Prostate gland (tissue), 2 donors: ENCODE measurements around the gene ADPRS. TPM values are rescaled to one million over a fixed set of nuclear protein-coding genes. Genes with fewer than 3 reads are reported as not detected.

Experiments
- DNase-seq: peaks from one replicate; pipeline ENCODE4 v3.0.0-alpha.2; 2019; ENCODE audit warnings: low spot score
- H3K27ac ChIP-seq, 2 donors: fragments of 200-600 bp; sonication (generic); 2 replicates each; pipeline ENCODE4 v1.5.1; 2017 to 2019
- H3K27me3 ChIP-seq: fragments of 200-600 bp; sonication (generic); replicated peaks from 2 replicates; pipeline ENCODE4 v1.5.1; 2019; ENCODE audit not compliant: insufficient read depth
- H3K36me3 ChIP-seq, 2 donors: fragments of 200-600 bp; sonication (generic); 1 replicate in 1 of 2; 2 replicates in 1 of 2; pipeline versions ENCODE4 v1.5.1 to v1.8.1; 2017 to 2019
- H3K4me1 ChIP-seq: fragments of 200-600 bp; sonication (generic); replicated peaks from 2 replicates; pipeline ENCODE4 v1.5.1; 2019
- H3K4me3 ChIP-seq, 2 donors: fragments of 200-600 bp; sonication (generic); 2 replicates each; pipeline ENCODE4 v1.5.1; 2017 to 2019
- H3K9me3 ChIP-seq: fragments of 200-600 bp; sonication (generic); 2 replicates; pipeline ENCODE4 v1.5.1; 2017
- POLR2A ChIP-seq: fragments of 450-650 bp; IDR thresholded peaks from one replicate; pipeline ENCODE4 v1.6.1; 2016; ENCODE audit warnings: antibody characterized with exemption, mild to moderate bottlenecking
- POLR2AphosphoS5 ChIP-seq: sonication (generic); formaldehyde crosslinking; IDR thresholded peaks from one replicate; pipeline ENCODE4 v1.6.1; 2017; ENCODE audit warnings: antibody characterized with exemption
- WGBS: methylation state at CpG from one replicate; pipeline ENCODE4 v1.1.5; 2018; 5-methylcytosine and 5-hydroxymethylcytosine counted together
- intact Hi-C: fragments of 100-400 bp; cut with DNase I; formaldehyde crosslinking; loops from one replicate; pipeline ENCODE4 v1.14.2; 2022
- total RNA-seq, 2 donors: library from RNA; depleted of rRNA; stranded (reverse); fragments of >200 nt; gene quantifications; one replicate each; pipeline ENCODE4 v1.1.0, GENCODE V29; 2016
- TF ChIP-seq, protein P1 (sequence below), 4 experiments: fragments of 200-600 bp in 2 of 4; fragments of 450-650 bp in 2 of 4; sonication (generic) in 2 of 4; IDR thresholded peaks; 1 replicate in 3 of 4; 2 replicates in 1 of 4; pipeline ENCODE4 v1.5.1; 2016 to 2019; ENCODE audit warnings: antibody characterized with exemption in 4 of 4, mild to moderate bottlenecking in 2 of 4, moderate library complexity in 2 of 4

The ADPRS gene
- total RNA-seq, 2 donors from 2014 or later, result 50.7 to 70.0 TPM

DNA sequence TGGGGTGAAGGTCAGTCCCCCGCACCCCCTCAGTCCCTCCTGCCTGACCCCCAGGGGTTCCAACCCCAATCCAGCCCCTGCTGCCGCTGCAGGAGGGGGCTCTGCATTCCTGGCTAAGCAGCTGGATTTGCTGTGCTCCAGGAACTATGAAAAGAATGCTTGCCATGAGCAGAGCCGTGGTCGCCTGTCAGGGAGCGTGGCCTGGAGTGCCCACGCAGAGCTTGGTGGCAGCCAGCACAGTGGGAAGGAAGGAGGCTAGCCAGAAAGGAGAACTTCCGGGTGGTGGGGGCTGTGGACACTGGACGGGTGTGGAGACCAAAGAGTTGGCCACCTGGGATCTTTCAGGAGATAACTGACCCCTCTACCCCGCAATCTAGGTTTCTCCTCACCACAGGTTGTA, 30.8 kb downstream of the ADPRS start:
- no peaks in the 10 kb centered on the region for H3K4me1 ChIP-seq
- H3K4me3 ChIP-seq, result no peak overlapping the region
- H3K27ac ChIP-seq, result no peak overlapping the region
- TF ChIP-seq, protein P1, sequence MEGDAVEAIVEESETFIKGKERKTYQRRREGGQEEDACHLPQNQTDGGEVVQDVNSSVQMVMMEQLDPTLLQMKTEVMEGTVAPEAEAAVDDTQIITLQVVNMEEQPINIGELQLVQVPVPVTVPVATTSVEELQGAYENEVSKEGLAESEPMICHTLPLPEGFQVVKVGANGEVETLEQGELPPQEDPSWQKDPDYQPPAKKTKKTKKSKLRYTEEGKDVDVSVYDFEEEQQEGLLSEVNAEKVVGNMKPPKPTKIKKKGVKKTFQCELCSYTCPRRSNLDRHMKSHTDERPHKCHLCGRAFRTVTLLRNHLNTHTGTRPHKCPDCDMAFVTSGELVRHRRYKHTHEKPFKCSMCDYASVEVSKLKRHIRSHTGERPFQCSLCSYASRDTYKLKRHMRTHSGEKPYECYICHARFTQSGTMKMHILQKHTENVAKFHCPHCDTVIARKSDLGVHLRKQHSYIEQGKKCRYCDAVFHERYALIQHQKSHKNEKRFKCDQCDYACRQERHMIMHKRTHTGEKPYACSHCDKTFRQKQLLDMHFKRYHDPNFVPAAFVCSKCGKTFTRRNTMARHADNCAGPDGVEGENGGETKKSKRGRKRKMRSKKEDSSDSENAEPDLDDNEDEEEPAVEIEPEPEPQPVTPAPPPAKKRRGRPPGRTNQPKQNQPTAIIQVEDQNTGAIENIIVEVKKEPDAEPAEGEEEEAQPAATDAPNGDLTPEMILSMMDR (IDR thresholded peaks at IDR 0.05), result no peak
- TF ChIP-seq POLR2AphosphoS5 (no peak), POLR2A (no peak)
- H3K36me3 ChIP-seq, result no peaks in the 10 kb centered on the region
- intact Hi-C loops, result no loop called here
- DNase-seq, result no peak
- no peaks in the 10 kb centered on the region for H3K27me3 ChIP-seq
- no peaks in the 10 kb centered on the region for H3K9me3 ChIP-seq
- 43% methylated on average over 9 of the region's 9 CpGs for WGBS

DNA sequence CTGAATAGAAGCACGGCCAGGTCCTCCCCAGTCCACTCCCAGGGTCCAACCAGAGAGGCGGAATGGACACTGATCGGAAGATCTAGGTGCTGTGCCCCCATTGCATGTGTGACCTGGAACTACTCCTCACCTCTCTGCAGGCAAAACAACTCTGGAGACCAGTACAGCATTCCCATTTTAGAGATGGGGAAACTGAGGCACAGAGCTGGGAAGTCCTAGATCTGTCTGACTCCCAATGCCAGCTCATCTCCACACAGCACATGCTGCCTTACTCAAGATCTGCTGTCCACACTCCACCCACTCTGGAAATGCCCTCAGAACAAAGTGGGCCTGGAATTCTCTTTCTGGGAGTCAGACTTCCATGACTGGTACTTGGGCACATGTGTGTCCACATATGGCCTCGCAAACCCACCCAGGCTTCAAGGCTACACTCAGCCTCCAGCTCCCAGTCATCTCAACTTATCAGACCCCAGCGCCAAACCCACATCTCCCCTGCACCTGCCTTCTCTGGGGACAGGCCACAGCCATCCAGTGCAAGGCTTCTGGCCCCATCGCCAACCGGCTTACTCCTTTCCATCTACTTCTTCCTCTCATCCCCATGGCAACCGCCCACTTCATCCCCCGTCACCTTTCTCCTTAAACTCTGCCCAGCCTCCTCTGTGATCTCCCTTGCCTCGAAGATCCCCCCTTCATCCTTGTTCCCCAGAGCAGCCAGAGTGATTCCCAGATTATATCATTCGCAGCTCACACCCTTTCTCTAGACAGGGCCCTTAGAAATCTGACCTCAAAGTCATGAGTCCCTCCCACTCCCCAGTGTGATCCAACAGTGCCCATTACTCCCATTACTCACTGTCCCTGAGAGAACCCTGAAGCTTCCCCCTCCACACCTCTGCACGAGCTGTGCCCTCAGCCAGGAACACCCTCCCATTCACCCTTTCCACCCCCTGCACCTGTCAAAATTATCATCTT, 33.7 kb downstream of the ADPRS start:
- TF ChIP-seq POLR2A (no peak), POLR2AphosphoS5 (no peak)
- TF ChIP-seq, protein P1 (IDR thresholded peaks at IDR 0.05), result no peak
- Histone ChIP-seq H3K36me3 (no peaks in the 10 kb centered on the region), H3K4me3 (no peak overlapping the region), H3K9me3 (no peaks in the 10 kb centered on the region), H3K27me3 (no peaks in the 10 kb centered on the region), H3K27ac (no peak overlapping the region), H3K4me1 (no peaks in the 10 kb centered on the region)
- intact Hi-C loops, result no loop called here
- WGBS, result 85% methylated on average over 12 of the region's 12 CpGs
- DNase-seq, result no peak

DNA sequence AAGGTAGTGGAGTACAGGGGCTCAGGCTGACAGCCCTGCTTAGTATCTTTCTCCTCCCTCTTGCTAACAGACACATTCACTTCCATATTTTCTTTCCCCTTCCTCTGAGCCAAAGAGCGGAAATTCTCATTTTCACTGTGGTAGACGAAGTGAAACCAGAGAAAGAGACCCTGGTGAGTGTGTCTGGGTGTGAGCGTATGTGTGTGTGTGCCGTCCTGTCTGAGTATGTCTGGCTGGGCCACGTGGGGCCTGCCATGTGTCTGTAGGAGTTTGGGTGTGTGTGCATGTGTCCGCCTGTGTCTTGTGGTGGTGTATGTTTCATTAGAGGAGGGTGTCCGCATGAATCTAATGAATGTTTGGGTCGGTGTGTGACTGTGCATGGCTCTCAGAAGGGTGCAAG, 34.7 kb downstream of the ADPRS start:
- Histone ChIP-seq H3K9me3 (no peaks in the 10 kb centered on the region), H3K4me1 (no peaks in the 10 kb centered on the region), H3K27me3 (no peaks in the 10 kb centered on the region), H3K36me3 (no peaks in the 10 kb centered on the region), H3K4me3 (no peak overlapping the region), H3K27ac (no peak overlapping the region)
- intact Hi-C loops, result no loop called here
- WGBS, result 70% methylated on average over 8 of the region's 8 CpGs
- no peak for DNase-seq
- TF ChIP-seq, protein P1 (IDR thresholded peaks at IDR 0.05), result no peak
- no peak for TF ChIP-seq POLR2AphosphoS5
- no peak for TF ChIP-seq POLR2A

DNA sequence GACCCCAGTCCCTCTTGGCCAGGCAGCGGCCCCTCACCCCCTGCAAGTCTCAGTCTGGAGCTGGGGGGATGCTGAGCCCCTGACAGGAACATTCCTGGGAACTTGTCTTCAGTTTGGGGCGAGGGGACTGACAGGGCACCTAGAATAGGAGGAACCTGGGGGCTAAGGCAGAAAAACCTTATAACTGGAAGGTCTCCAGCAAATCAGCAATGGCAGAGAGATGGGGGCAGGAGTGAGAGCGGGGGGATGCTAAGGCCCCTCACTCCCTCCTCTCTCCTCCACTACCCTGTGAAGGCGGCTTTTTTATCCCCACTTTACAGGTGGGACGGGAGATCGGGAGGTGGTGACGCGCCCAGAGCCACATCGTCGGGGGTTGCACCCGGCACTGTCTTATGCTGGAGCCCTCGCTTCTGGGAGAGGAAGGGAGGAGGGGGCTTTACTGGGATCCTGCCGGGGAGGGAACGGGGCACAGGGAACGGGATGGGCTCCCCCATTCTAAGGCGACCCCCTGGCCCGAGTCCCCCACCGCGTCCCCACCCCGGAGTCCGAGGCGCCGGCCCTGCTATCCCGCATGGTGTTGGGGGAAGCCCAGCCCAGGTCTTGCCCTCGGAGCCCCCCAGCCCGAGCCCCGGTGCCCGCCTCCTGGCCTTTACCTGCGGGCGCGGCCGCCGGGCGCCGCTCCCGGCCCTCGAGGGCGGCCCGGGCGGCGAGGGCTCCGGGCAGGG, 35.9 kb downstream of the ADPRS start:
- Histone ChIP-seq H3K27me3 (no peaks in the 10 kb centered on the region), H3K27ac (no peak overlapping the region), H3K9me3 (no peaks in the 10 kb centered on the region), H3K4me3 (peak overlapping the region; percentile 25 to 37), H3K4me1 (no peaks in the 10 kb centered on the region), H3K36me3 (no peaks in the 10 kb centered on the region)
- DNase-seq, result no peak
- TF ChIP-seq, protein P1 (IDR thresholded peaks at IDR 0.05), result no peak
- TF ChIP-seq POLR2A, result no peak
- TF ChIP-seq POLR2AphosphoS5, result no peak
- intact Hi-C loops, result no loop called here
- WGBS, result 36% methylated on average over 24 of the region's 42 CpGs
